ENCODE measurements around the gene ST6GALNAC1. TPM values are rescaled to one million over a fixed set of nuclear protein-coding genes. Genes with fewer than 3 reads are reported as not detected.

The ST6GALNAC1 gene
- total RNA-seq: not detected in 2 replicates

DNA sequence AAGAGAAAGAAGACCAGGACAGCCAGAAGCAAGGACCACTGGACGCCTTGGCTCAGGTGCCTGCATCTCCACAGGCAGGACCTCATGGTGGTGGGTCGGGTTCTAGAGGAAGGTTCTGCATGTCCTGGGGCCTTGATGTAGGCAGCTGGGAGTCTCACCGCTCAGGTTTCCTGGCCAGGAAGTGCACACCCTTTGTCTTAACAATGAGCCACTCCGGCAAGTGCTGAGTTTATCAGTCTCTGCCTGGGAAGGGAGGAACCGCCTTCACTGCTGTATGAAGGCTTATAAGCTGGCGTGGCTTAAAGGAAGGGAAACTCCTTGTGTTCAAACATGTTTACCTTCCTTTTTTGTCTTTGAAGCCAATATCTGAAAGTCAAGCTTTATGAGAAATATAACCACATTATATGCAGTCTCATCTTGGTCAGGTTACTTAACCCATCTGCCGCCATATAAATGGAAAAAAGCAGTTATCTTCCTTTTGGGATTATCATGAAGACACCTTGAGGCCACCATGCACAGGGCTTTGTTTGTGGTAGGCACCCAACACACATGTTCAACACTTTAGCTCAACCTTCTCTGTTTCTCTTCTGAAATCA is at the start of gene ST6GALNAC1:
Gene ST6GALNAC1, minus strand, starts transcription at position 205 of the 596 bp plus-strand sequence. Its CDS starts 119 bp downstream, at position 86.

GRCh38 chr17:76585649-76586593 is 57.6 kb downstream of the ST6GALNAC1 start, which contains the start of gene ST6GALNAC2:
ST6GALNAC2 (minus strand) TSS chr17:76585860; CDS start chr17:76585808, 52 bp downstream.

Other genes starting within 250 kb of the ST6GALNAC1 start
- gene UBE2O, start 190.6 kb downstream of the ST6GALNAC1 start, total RNA-seq: 20.1 and 23.4 TPM in 2 replicates
- not detected in 2 replicates for gene AANAT, start 176.2 kb downstream of the ST6GALNAC1 start, total RNA-seq
- gene RHBDF2, start 142.3 kb downstream of the ST6GALNAC1 start, total RNA-seq: 3.3 and 3.4 TPM in 2 replicates
- 2.7 and 7.7 TPM in 2 replicates for gene CYGB, start 106.0 kb downstream of the ST6GALNAC1 start, total RNA-seq
- 1.1 and 1.6 TPM in 2 replicates for gene PRCD, start 103.7 kb downstream of the ST6GALNAC1 start, total RNA-seq
- 2.9 and 5.7 TPM in 2 replicates for gene ST6GALNAC2, start 57.9 kb downstream of the ST6GALNAC1 start, total RNA-seq
- 171 and 205 TPM in 2 replicates for gene MXRA7, start 67.2 kb upstream of the ST6GALNAC1 start, total RNA-seq
- gene JMJD6, start 82.8 kb upstream of the ST6GALNAC1 start, total RNA-seq: 19.4 and 21.2 TPM in 2 replicates
- gene METTL23, start 83.1 kb upstream of the ST6GALNAC1 start, total RNA-seq: 22.9 and 24.7 TPM in 2 replicates
- gene SRSF2, start 93.6 kb upstream of the ST6GALNAC1 start, total RNA-seq: 122 and 157 TPM in 2 replicates
- gene MFSD11, start 94.4 kb upstream of the ST6GALNAC1 start, total RNA-seq: 34.5 and 39.1 TPM in 2 replicates
- gene MGAT5B, start 224.6 kb upstream of the ST6GALNAC1 start, total RNA-seq: 0.06 and 0.40 TPM in 2 replicates